A673 (cell line): ENCODE data around the gene LAD1. TPM values are rescaled to one million over a fixed set of nuclear protein-coding genes. Genes with fewer than 3 reads are reported as not detected.

ENCODE experiments used
- BruUV-seq: library from RNA; stranded (reverse); fragments of 400-500 nt; replicated peaks from 2 replicates; lab custom pipeline; 2021; lab: Mats Ljungman, UMichigan
- CTCF ChIA-PET: fragments of 300-600 bp; sonication (Branson Sonifier 250); formaldehyde crosslinking; loops from one replicate; lab custom pipeline; 2022; ENCODE audit warnings: antibody characterized with exemption; lab: Charles Lee
- POLR2A ChIA-PET: fragments of 300-600 bp; sonication (Branson Sonifier 250); formaldehyde crosslinking; loops from one replicate; lab custom pipeline; 2022; ENCODE audit warnings: antibody characterized with exemption; ENCODE audit not compliant: low non-redundant PET; lab: Charles Lee
- DNase-seq: peaks from one replicate; pipeline ENCODE4 v3.0.0-alpha.2; 2015; ENCODE audit warnings: low spot score
- H3K27ac ChIP-seq: fragments of 200-600 bp; sonication (generic); 2 replicates; pipeline ENCODE4 v1.5.1; 2016; ENCODE audit warnings: mixed run types, low read depth, mild to moderate bottlenecking, mixed read lengths, antibody characterized with exemption, low read length; ENCODE audit not compliant: poor library complexity, severe bottlenecking
- H3K27me3 ChIP-seq: fragments of 200-600 bp; sonication (generic); replicated peaks from 2 replicates; pipeline ENCODE4 v1.6.1; 2017; ENCODE audit warnings: mixed run types, low read depth, mild to moderate bottlenecking, mixed read lengths, antibody characterized with exemption, low read length; ENCODE audit not compliant: insufficient read depth, poor library complexity
- H3K36me3 ChIP-seq: fragments of 200-600 bp; sonication (generic); 2 replicates; pipeline ENCODE4 v1.6.1; 2016; ENCODE audit warnings: mixed run types, mild to moderate bottlenecking, mixed read lengths, antibody characterized with exemption, low read length; ENCODE audit not compliant: insufficient read depth, poor library complexity, severe bottlenecking
- H3K4me1 ChIP-seq: fragments of 200-600 bp; sonication (generic); 2 replicates; pipeline ENCODE4 v1.6.1; 2017; ENCODE audit warnings: mixed run types, mild to moderate bottlenecking, mixed read lengths, antibody characterized with exemption, low read length; ENCODE audit not compliant: insufficient read depth, poor library complexity, severe bottlenecking
- H3K4me3 ChIP-seq: fragments of 200-600 bp; sonication (generic); 2 replicates; pipeline ENCODE4 v1.5.1; 2016; ENCODE audit warnings: low read depth, mixed run types, mild to moderate bottlenecking, mixed read lengths, low read length; ENCODE audit not compliant: poor library complexity, severe bottlenecking
- H3K9me3 ChIP-seq: fragments of 200-600 bp; sonication (generic); 2 replicates; pipeline ENCODE4 v1.6.1; 2016; ENCODE audit warnings: mixed run types, low read depth, mild to moderate bottlenecking, mixed read lengths, antibody characterized with exemption, low read length; ENCODE audit not compliant: poor library complexity, severe bottlenecking
- EZH2 ChIP-seq: fragments of 200-600 bp; sonication (generic); IDR thresholded peaks from 2 replicates; pipeline ENCODE4 v1.6.1; 2017; ENCODE audit warnings: borderline replicate concordance, low read depth, mild to moderate bottlenecking, mixed read lengths, antibody characterized with exemption, low read length; ENCODE audit not compliant: poor library complexity, severe bottlenecking
- intact Hi-C: fragments of 100-400 bp; cut with micrococcal nuclease; formaldehyde crosslinking; loops from one replicate; pipeline ENCODE4 v1.10.0; 2022; ENCODE audit not compliant: unreplicated experiment
- total RNA-seq: library from RNA; stranded (reverse); gene quantifications from 2 replicates; pipeline ENCODE4 v1.2.3, GENCODE V29; 2021
- TF ChIP-seq, protein P1 (sequence below): fragments of 300-800, 200-600 bp; sonication (generic); conservative IDR thresholded peaks from 2 replicates; pipeline ENCODE4 v1.5.1; 2017; ENCODE audit warnings: low read depth, mild to moderate bottlenecking, antibody characterized with exemption, low read length, moderate library complexity, mixed read lengths

The LAD1 gene
- total RNA-seq, 1 experiment from 2014 or later, result not detected

DNA sequence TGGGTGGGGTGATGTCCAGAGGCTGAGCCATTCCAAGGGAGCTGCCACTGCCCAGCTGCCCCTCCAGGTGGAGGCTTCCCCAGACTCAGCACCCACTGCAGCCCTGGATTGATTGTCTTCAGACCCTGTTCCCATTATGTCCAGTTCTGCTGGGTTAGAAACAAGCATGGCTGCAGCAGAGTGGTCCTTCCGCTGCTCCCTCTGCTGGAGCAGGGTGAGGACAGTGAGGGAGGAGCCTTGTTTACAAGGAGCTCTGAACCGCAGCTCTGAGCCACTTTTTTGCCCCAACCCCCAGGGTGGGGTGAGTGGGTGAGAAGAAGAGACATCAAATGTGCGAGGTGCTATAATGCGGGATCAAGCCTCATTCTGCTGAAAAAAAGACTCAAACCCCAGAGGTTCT lies 24.0 kb downstream of the LAD1 start:
- no peaks in the 10 kb centered on the region for H3K4me1 ChIP-seq
- ChIA-PET CTCF (interaction anchor here (0.9 kb wide), 1 partner anchor 28 kb away, joined by 6 read pairs; no protein-coding TSS in a partner anchor), POLR2A (no interaction called here)
- H3K27me3 ChIP-seq, result no peaks in the 10 kb centered on the region
- no TSS peak for BruUV-seq
- DNase-seq, result no peak
- no peaks in the 10 kb centered on the region for H3K36me3 ChIP-seq
- no peak overlapping the region for H3K27ac ChIP-seq
- no peak for TF ChIP-seq EZH2
- TF ChIP-seq, protein P1, sequence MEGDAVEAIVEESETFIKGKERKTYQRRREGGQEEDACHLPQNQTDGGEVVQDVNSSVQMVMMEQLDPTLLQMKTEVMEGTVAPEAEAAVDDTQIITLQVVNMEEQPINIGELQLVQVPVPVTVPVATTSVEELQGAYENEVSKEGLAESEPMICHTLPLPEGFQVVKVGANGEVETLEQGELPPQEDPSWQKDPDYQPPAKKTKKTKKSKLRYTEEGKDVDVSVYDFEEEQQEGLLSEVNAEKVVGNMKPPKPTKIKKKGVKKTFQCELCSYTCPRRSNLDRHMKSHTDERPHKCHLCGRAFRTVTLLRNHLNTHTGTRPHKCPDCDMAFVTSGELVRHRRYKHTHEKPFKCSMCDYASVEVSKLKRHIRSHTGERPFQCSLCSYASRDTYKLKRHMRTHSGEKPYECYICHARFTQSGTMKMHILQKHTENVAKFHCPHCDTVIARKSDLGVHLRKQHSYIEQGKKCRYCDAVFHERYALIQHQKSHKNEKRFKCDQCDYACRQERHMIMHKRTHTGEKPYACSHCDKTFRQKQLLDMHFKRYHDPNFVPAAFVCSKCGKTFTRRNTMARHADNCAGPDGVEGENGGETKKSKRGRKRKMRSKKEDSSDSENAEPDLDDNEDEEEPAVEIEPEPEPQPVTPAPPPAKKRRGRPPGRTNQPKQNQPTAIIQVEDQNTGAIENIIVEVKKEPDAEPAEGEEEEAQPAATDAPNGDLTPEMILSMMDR, result peak; percentile 31; the same call in 1 of the 2 replicates
- no peak overlapping the region for H3K4me3 ChIP-seq
- intact Hi-C loops, result no loop called here
- no peaks in the 10 kb centered on the region for H3K9me3 ChIP-seq

DNA sequence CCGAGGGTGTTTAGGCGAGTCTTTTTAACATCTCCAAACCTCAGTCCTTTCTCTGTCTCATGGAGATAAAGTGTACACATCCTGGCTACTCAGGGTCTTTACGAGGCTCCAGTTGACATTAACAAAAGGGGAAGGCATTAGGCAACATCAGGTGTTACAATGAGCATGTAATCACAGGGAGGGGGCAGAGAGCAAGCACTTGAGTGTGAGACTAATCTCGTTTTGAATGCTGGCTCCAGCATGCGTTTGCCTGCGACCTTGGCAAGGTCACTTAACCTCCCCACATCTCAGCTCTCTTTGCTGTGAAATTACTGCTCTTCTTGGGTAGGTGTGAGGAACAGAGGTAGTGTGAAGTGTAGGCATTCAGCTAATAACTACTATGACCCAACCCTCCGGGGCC lies 24.8 kb downstream of the LAD1 start:
- BruUV-seq, result no TSS peak
- intact Hi-C loops, result no loop called here
- no peaks in the 10 kb centered on the region for H3K4me1 ChIP-seq

DNA sequence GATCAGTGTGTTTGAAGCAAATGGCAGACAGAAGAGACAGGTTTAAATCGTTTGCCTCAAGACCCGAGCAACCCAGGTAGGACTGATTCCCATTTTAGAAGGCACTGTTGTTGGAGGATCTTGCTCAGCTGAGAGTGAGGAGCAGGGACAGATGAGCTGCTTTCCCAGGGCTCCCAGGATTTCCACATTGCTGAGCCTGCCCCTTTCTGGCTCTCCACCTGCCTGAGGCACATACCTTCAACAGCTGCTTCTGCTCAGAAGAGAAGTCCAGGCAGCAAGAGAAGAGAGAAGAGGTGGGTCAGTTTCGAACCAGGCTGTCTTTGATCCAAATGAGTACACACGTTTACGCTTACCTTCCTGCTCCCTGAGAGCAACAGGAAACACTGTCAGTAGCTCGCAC lies 27.3 kb downstream of the LAD1 start:
- ChIA-PET CTCF (interaction anchor here (0.5 to 0.7 kb wide), 2 partner anchors 24 to 480 kb away, joined by 3 to 4 read pairs; no protein-coding TSS in a partner anchor), POLR2A (no interaction called here)
- H3K36me3 ChIP-seq, result no peaks in the 10 kb centered on the region
- no peaks in the 10 kb centered on the region for H3K4me1 ChIP-seq
- no peak for TF ChIP-seq EZH2
- TF ChIP-seq, protein P1, result no peak
- no peak for DNase-seq
- intact Hi-C loops, result no loop called here
- H3K4me3 ChIP-seq, result no peak overlapping the region
- no peaks in the 10 kb centered on the region for H3K9me3 ChIP-seq
- H3K27ac ChIP-seq, result no peak overlapping the region
- no TSS peak for BruUV-seq
- H3K27me3 ChIP-seq, result no peaks in the 10 kb centered on the region

More for the DNA sequence above, 24.8 kb downstream of the LAD1 start:
- no peak for TF ChIP-seq EZH2
- TF ChIP-seq, protein P1, result no peak
- no peaks in the 10 kb centered on the region for H3K9me3 ChIP-seq
- ChIA-PET POLR2A (no interaction called here), CTCF (no interaction called here)
- no peak overlapping the region for H3K27ac ChIP-seq
- DNase-seq, result no peak
- no peaks in the 10 kb centered on the region for H3K27me3 ChIP-seq
- H3K36me3 ChIP-seq, result no peaks in the 10 kb centered on the region
- H3K4me3 ChIP-seq, result no peak overlapping the region
